Mesenchymal stem cell (in vitro differentiated cells and primary cell): ENCODE results near the gene ATP1A4.

ENCODE experiments used
- DNase-seq: peaks from one replicate; pipeline ENCODE4 v3.0.0-alpha.2; 2013
- H2AFZ ChIP-seq: one replicate; pipeline ENCODE4 v1.6.1; 2013; ENCODE audit warnings: low read depth, mild to moderate bottlenecking, control low read depth, inconsistent platforms, low read length, moderate library complexity
- H2AK5ac ChIP-seq: 2 replicates; pipeline ENCODE4 v1.6.1; 2013; ENCODE audit warnings: low read length, moderate library complexity, mild to moderate bottlenecking, inconsistent platforms; ENCODE audit not compliant: severe bottlenecking
- H2BK120ac ChIP-seq: one replicate; pipeline ENCODE4 v1.6.1; 2013; ENCODE audit warnings: low read depth, mild to moderate bottlenecking, inconsistent platforms, low read length, moderate library complexity
- H2BK12ac ChIP-seq, 2 experiments: one replicate each; pipeline ENCODE4 v1.6.1; 2013; ENCODE audit warnings: inconsistent platforms in 2 of 2, low read length in 2 of 2, mild to moderate bottlenecking in 2 of 2, moderate library complexity in 2 of 2, control low read depth in 1 of 2
- H2BK15ac ChIP-seq: one replicate; pipeline ENCODE4 v1.6.1; 2013; ENCODE audit warnings: mild to moderate bottlenecking, low read depth, inconsistent platforms; ENCODE audit not compliant: poor library complexity, severe bottlenecking
- H2BK5ac ChIP-seq: 2 replicates; pipeline ENCODE4 v1.6.1; 2013; ENCODE audit warnings: low read depth, mild to moderate bottlenecking, low read length, control low read depth, inconsistent platforms; ENCODE audit not compliant: poor library complexity, severe bottlenecking
- H3K14ac ChIP-seq, 2 experiments: one replicate each; pipeline ENCODE4 v1.6.1; 2013; ENCODE audit warnings: inconsistent platforms in 2 of 2, low read length in 2 of 2, control low read depth in 1 of 2, mild to moderate bottlenecking in 1 of 2, moderate library complexity in 1 of 2
- H3K18ac ChIP-seq, 2 experiments: one replicate each; pipeline ENCODE4 v1.6.1; 2013; ENCODE audit warnings: inconsistent platforms in 2 of 2, low read length in 2 of 2, control low read depth in 1 of 2, low read depth in 1 of 2, mild to moderate bottlenecking in 1 of 2
- H3K23ac ChIP-seq, 2 experiments: one replicate each; pipeline ENCODE4 v1.6.1; 2013; ENCODE audit warnings: inconsistent platforms in 2 of 2, low read length in 2 of 2, mild to moderate bottlenecking in 2 of 2, moderate library complexity in 2 of 2, control low read depth in 1 of 2
- H3K27ac ChIP-seq: 2 replicates; pipeline ENCODE4 v1.5.1; 2013; ENCODE audit warnings: mild to moderate bottlenecking, moderate library complexity, low read length, control low read depth, inconsistent platforms; ENCODE audit not compliant: poor library complexity, severe bottlenecking
- H3K27me3 ChIP-seq, 2 experiments: 2 replicates each; pipeline versions ENCODE4 v1.6.1 to v1.7.0; 2013; ENCODE audit warnings: low read length in 2 of 2, mild to moderate bottlenecking in 2 of 2, moderate library complexity in 2 of 2, control low read depth in 1 of 2, inconsistent platforms in 1 of 2; ENCODE audit not compliant: control insufficient read depth in 1 of 2, insufficient read depth in 1 of 2
- H3K36me3 ChIP-seq, 2 experiments: 2 replicates each; pipeline versions ENCODE4 v1.6.1 to v1.7.0; 2013; ENCODE audit warnings: low read length in 2 of 2, control low read depth in 1 of 2, inconsistent platforms in 1 of 2, low read depth in 1 of 2, mild to moderate bottlenecking in 1 of 2; ENCODE audit not compliant: insufficient read depth in 2 of 2, control insufficient read depth in 1 of 2
- H3K4ac ChIP-seq, 2 experiments: one replicate each; pipeline ENCODE4 v1.6.1; 2013; ENCODE audit warnings: inconsistent platforms in 2 of 2, low read length in 2 of 2, mild to moderate bottlenecking in 2 of 2, moderate library complexity in 2 of 2, control low read depth in 1 of 2, low read depth in 1 of 2
- H3K4me1 ChIP-seq: 2 replicates; pipeline ENCODE4 v1.6.1; 2013; ENCODE audit warnings: low read depth, low read length, control low read depth; ENCODE audit not compliant: control insufficient read depth, insufficient read depth
- H3K4me2 ChIP-seq: 2 replicates; pipeline ENCODE4 v1.6.1; 2013; ENCODE audit warnings: low read length, mild to moderate bottlenecking, inconsistent platforms; ENCODE audit not compliant: poor library complexity, severe bottlenecking
- H3K4me3 ChIP-seq, 2 experiments: 2 replicates each; pipeline versions ENCODE4 v1.5.1 to v1.7.0; 2013; ENCODE audit warnings: low read length in 2 of 2, mild to moderate bottlenecking in 2 of 2, control low read depth in 1 of 2, low read depth in 1 of 2; ENCODE audit not compliant: insufficient read depth in 1 of 2
- H3K79me1 ChIP-seq: replicated peaks from 2 replicates; pipeline ENCODE4 v1.6.1; 2013; ENCODE audit warnings: mild to moderate bottlenecking, control low read depth, low read length, inconsistent platforms; ENCODE audit not compliant: poor library complexity, severe bottlenecking
- H3K9ac ChIP-seq: 2 replicates; pipeline ENCODE4 v1.7.0; 2013; ENCODE audit warnings: mild to moderate bottlenecking, low read length, moderate library complexity
- H3K9me3 ChIP-seq: 2 replicates; pipeline ENCODE4 v1.7.0; 2013; ENCODE audit warnings: mild to moderate bottlenecking, low read length; ENCODE audit not compliant: control insufficient read depth
- H4K8ac ChIP-seq: one replicate; pipeline ENCODE4 v1.6.1; 2013; ENCODE audit warnings: inconsistent platforms, mild to moderate bottlenecking, low read length, moderate library complexity
- H4K91ac ChIP-seq: one replicate; pipeline ENCODE4 v1.6.1; 2013; ENCODE audit warnings: mild to moderate bottlenecking, low read length, inconsistent platforms
- WGBS: methylation state at CpG from one replicate; pipeline ENCODE4 v1.1.7; 2013; ENCODE audit warnings: mixed read lengths; 5-methylcytosine and 5-hydroxymethylcytosine counted together

ATP1A4 gene

DNA sequence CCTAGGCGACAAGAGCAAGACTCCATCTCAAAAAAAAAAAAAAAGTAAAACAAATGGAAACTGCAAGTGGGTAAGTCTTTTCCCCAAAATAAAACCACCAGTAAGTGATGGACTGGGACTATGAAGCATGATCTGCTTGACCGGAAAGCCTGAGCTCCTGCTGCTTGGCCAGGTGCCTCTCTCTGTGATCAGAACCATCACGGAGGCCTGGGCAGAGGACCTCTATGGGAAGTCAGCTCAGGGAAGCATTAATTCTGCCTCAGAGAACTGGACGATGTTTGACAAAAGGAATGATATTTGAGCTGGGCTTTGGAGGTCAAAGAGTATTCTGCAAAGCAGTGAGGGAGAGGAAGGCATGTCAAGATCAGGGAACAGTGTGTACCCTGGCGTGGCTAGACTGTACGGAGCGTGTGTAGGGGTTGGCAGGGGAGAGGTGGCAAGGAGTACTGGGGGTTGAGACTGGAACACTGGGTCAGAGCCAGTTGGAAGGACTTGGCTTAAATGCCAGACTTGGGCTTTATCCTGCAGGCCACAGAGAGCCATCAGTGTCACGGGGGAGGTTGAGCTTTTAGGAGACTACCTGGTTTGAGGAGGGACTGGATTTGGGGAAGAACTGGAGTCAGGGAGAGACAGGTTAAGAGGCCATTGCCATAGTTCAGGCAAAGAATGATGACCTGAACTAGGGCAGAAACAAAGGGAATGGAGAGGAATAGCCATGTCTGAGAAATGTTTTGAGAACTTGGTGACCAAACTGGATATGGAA, 19.4 kb upstream of the ATP1A4 start:
- H3K4me1 ChIP-seq: peaks cover 9% of the 10 kb centered on the region
- no peak for DNase-seq
- no peak overlapping the region for H4K8ac ChIP-seq
- H2BK120ac ChIP-seq: no peak overlapping the region
- H3K36me3 ChIP-seq: no peaks in the 10 kb centered on the region
- H3K9ac ChIP-seq: no peak overlapping the region
- no peak overlapping the region for H2AFZ ChIP-seq
- H2BK5ac ChIP-seq: no peak overlapping the region
- no peaks in the 10 kb centered on the region for H3K9me3 ChIP-seq
- peaks cover 31 to 57% of the 10 kb centered on the region in 2 experiments for H3K27me3 ChIP-seq
- no peaks in the 10 kb centered on the region for H3K79me1 ChIP-seq
- no peak overlapping the region for H2AK5ac ChIP-seq
- H3K18ac ChIP-seq: no peak overlapping the region
- H3K14ac ChIP-seq: no peak overlapping the region
- no peak overlapping the region for H3K4ac ChIP-seq
- H3K23ac ChIP-seq: no peak overlapping the region
- no peak overlapping the region for H3K4me3 ChIP-seq
- H2BK12ac ChIP-seq: no peak overlapping the region
- no peak overlapping the region for H2BK15ac ChIP-seq
- WGBS: 89% methylated on average over 7 of the region's 8 CpGs
- H3K4me2 ChIP-seq: no peak overlapping the region
- no peak overlapping the region for H3K27ac ChIP-seq
- no peak overlapping the region for H4K91ac ChIP-seq

DNA sequence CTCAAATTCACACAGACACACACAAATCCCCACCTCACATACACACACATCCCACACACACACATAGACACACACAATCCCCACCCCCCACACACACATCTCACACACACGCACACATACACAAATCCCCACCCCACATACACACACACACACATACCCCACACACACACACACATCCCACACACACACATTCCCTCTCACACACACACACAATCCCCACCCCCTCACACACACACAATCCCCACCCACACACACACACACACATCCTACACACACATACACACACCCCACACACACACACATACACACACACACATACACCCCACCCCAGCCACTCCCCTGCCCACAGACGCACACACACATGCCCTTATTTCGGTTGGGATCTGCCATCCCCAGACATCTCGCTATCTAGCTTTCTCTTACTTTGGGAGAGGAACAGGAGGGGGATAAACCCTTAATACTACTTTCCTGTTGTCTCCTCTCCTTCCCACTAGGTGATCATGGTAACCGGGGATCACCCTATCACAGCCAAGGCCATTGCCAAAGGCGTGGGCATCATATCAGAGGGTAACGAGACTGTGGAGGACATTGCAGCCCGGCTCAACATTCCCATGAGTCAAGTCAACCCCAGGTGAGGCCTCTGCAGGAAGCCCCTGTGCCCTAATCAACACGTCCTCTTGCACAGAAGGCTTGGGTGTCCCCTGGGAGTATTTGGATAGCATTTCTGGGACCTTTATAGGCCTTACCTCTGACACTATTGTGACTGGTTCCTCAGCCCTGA, 17.2 kb upstream of the ATP1A4 start:
- no peak overlapping the region for H2BK120ac ChIP-seq
- 84% methylated on average over 9 of the region's 9 CpGs for WGBS
- no peaks in the 10 kb centered on the region for H3K4me1 ChIP-seq
- no peak overlapping the region for H2AK5ac ChIP-seq
- H3K4ac ChIP-seq: no peak overlapping the region
- H3K36me3 ChIP-seq: no peaks in the 10 kb centered on the region
- DNase-seq: no peak
- H3K4me3 ChIP-seq: no peak overlapping the region
- H3K9ac ChIP-seq: no peak overlapping the region
- H2BK5ac ChIP-seq: no peak overlapping the region
- no peak overlapping the region for H3K14ac ChIP-seq
- H2BK12ac ChIP-seq: no peak overlapping the region
- no peak overlapping the region for H4K91ac ChIP-seq
- H4K8ac ChIP-seq: no peak overlapping the region
- no peaks in the 10 kb centered on the region for H3K9me3 ChIP-seq
- H3K4me2 ChIP-seq: no peak overlapping the region
- H3K79me1 ChIP-seq: no peaks in the 10 kb centered on the region
- H2BK15ac ChIP-seq: no peak overlapping the region
- H3K27ac ChIP-seq: no peak overlapping the region
- no peak overlapping the region for H2AFZ ChIP-seq
- H3K18ac ChIP-seq: no peak overlapping the region
- peaks cover 38 to 61% of the 10 kb centered on the region in 2 experiments for H3K27me3 ChIP-seq
- H3K23ac ChIP-seq: no peak overlapping the region

DNA sequence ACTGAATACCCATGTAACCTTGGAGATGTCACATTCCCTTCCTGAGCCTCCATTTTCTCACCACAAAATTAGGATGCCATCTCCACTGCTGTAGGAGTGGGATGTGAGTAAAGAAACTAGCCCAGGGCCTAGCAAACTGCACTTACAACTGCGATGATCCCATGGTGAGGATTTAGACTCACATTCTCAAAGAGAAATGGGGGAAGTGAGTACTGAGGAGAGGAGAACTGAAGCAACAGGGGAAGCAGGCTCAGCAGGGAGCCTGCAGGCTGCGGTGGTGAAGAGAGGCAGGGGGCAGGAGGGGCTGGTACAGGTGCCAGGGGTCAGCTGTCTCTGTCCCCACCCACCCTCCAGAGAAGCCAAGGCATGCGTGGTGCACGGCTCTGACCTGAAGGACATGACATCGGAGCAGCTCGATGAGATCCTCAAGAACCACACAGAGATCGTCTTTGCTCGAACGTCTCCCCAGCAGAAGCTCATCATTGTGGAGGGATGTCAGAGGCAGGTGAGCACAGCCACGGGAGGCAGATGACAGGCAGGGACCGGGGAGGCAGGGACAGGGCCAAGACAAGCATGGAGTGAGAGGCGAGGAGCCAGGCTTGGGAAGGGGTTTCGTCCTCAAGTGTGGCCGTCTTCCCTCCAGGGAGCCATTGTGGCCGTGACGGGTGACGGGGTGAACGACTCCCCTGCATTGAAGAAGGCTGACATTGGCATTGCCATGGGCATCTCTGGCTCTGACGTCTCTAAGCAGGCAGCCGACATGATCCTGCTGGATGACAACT, 16.4 kb upstream of the ATP1A4 start:
- no peak overlapping the region for H3K9ac ChIP-seq
- H3K18ac ChIP-seq: no peak overlapping the region
- H3K79me1 ChIP-seq: no peaks in the 10 kb centered on the region
- H4K91ac ChIP-seq: no peak overlapping the region
- H3K23ac ChIP-seq: no peak overlapping the region
- no peak overlapping the region for H3K14ac ChIP-seq
- no peaks in the 10 kb centered on the region for H3K9me3 ChIP-seq
- H3K27me3 ChIP-seq: peaks cover 46 to 60% of the 10 kb centered on the region in 2 experiments
- no peak overlapping the region for H3K4me3 ChIP-seq
- no peak overlapping the region for H2AFZ ChIP-seq
- DNase-seq: no peak
- no peaks in the 10 kb centered on the region for H3K4me1 ChIP-seq
- H2BK12ac ChIP-seq: no peak overlapping the region
- H3K36me3 ChIP-seq: no peaks in the 10 kb centered on the region
- no peak overlapping the region for H2BK5ac ChIP-seq
- WGBS: 93% methylated on average over 18 of the region's 20 CpGs
- H3K4me2 ChIP-seq: no peak overlapping the region
- no peak overlapping the region for H2AK5ac ChIP-seq
- no peak overlapping the region for H2BK120ac ChIP-seq
- H4K8ac ChIP-seq: no peak overlapping the region
- no peak overlapping the region for H2BK15ac ChIP-seq
- H3K27ac ChIP-seq: no peak overlapping the region
- H3K4ac ChIP-seq: no peak overlapping the region
